ENCODE results near the gene ATRNL1.
"Not testable (repeated sequence)": the region's sequence is repeated elsewhere in the genome, so short reads cannot be mapped to it uniquely, and the experiment has no call there.

ATRNL1 gene

DNA sequence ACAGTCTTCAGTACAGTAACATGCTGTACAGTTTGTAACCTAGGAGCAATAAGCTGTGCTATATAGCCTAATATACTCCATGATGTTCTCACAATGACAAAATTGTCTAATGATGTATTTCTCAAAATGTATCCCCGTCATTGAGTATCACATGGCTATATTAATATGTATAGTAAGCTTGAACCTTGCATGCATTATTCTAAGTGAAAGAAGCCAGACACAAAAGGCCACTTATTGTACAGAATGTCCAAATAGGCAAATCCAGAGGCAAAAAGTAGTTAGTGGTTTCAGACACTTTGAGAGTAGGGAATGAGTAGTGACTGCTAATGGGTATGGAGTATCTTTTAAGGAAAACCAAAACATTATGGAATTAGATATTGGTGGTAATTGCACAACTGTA is 545.1 kb downstream of the ATRNL1 start:
- DNase-seq = no peak

DNA sequence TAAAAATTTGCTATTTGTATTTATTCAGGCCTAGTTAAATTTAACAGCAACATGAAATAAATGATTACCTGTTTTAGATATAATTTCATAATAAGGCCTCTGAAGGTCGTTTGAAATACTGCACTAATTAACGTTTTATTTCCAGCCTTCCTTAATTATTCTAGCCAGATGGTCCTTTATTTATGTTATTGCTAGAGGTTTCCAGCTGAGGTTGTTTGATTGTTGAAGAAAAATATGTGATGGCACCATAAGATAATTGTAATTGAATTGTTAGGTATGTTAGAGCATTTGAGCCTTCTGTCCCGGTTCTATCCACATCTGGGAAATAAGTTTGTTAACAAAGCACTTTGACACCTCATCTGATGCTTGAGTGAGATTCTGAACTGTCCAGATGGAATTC is 556.1 kb downstream of the ATRNL1 start:
- DNase-seq = no peak

- no peak for DNase-seq
Measured at GRCh38 chr10:115653473-115653872, 560.3 kb downstream of the ATRNL1 start.

- no peak for DNase-seq
Measured at GRCh38 chr10:115654961-115655360, 561.8 kb downstream of the ATRNL1 start.

DNA sequence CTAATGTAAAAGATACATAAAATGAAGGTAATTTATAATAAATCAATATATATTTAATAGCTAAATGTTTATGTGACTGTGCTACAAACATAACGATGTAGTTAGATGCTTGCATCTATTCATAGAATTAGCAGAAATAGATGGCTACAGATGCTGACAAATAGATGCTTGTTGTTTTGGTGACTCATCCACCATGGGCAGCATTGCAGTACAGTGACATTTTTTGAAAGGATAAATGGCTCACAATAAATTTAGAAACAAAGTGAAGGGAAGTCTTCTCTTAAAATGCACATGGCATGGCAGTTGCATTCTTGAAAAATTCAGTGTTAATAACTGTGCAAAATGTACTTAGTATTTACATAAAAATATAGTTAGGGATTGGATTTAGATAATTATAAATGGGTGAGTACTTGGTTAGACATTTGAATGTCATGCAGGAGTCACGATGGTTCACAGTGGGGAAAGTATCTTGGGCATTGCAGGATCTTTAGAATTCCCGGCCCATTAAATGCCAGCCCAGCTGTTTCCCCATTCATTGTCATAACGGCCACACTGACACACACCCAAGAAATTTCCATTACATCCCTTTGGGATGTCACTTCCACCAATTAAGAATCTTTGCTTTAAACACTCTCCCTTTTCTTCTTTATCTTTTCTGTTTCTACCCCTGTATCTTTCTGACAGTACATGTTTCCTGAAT is 564.1 kb downstream of the ATRNL1 start:
- no peak for DNase-seq

DNA sequence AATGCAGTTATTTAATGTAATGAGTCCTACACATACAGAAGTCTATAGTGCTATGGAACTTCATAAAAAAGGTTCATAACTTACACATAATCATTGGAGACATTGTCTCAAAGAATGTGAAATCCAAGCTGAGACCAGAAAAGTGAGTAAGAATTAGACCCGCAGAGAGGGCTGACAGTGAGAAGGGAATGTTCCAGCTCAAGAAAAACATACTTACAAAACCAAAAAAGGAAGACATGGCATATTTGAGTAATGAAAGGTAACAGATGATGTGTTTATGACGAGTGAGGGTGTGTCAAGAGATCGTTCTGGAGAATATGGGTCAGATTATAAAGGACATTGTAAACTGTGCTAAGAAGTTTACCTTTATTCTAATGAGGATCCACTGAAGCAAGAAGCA is 566.5 kb downstream of the ATRNL1 start:
- DNase-seq = no peak

- DNase-seq = no peak
Measured at GRCh38 chr10:115660391-115660790, 567.2 kb downstream of the ATRNL1 start.

GRCh38 chr10:115662422-115662821 is 569.3 kb downstream of the ATRNL1 start:
- no peak for DNase-seq

DNA sequence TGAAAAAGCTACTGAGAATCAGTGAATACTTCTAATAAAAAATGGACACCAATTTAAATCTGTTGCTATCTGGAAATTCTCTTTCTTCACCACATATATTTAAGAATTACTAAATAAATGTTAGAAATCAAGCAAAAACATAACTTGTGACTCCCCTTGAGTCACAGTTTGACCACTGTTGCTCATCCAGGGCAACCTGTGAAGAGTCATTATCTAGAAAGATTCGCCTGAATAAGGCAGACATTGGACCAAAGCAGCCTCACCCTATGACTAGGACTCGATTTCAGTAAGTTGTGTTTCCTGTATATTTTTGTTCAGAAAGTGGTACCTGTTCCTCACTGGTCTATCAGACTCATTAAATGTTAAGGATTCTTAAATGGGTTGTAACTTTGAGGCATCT is 572.4 kb downstream of the ATRNL1 start:
- no peak for DNase-seq

GRCh38 chr10:115674496-115674895 is 581.3 kb downstream of the ATRNL1 start:
- no peak for DNase-seq

DNA sequence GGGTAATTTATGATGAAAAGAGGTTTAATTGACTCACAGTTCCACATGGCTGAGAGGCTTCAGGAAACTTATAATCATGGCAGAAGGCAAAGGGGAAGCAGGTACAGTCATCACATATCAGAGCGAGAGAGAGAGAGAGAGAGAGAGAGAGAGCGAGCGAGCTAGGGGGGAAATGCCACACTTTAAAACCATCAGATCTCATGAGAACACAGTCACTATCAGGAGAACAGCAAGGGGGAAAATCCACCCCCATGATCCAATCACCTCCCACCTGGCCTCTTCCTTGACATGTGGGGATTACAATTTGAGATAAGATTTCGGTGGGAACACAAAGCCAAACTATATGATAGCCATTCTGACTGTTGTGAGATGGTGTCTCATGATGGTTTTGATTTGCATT is 603.6 kb downstream of the ATRNL1 start:
- DNase-seq = no peak

- no peak for DNase-seq
Measured at GRCh38 chr10:115706026-115706425, 612.9 kb downstream of the ATRNL1 start.

- no peak for DNase-seq
Measured at GRCh38 chr10:115706488-115707076, 613.4 kb downstream of the ATRNL1 start.

GRCh38 chr10:115710136-115710535 is 617.0 kb downstream of the ATRNL1 start:
- no peak for DNase-seq

- no peak for DNase-seq
Measured at GRCh38 chr10:115711306-115711705, 618.1 kb downstream of the ATRNL1 start.

- no peak for DNase-seq
Measured at GRCh38 chr10:115720121-115720520, 627.0 kb downstream of the ATRNL1 start.

GRCh38 chr10:115727129-115727528 is 634.0 kb downstream of the ATRNL1 start:
- DNase-seq = no peak

- no peak for DNase-seq
Measured at GRCh38 chr10:115744089-115744488, 650.9 kb downstream of the ATRNL1 start.

DNA sequence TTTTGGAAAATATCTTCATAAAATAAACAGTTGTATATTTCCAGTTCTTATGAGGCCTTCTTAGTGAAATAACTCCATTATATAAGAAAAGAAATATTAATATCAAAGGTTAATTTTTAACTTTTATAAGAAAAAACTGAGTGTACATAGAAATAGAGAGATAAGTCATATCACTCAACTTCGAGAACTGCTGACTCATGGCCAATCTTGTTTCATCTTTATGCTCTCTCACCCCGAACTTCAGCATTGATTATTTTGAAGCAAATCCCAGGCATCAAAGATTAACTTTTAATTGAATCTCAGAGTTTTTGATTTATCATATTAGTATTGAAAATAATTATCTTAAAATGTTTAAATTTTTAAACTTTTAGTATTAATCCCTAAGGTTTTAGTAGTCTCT is 652.8 kb downstream of the ATRNL1 start:
- no peak for DNase-seq

GRCh38 chr10:115747811-115748210 is 654.6 kb downstream of the ATRNL1 start:
- no peak for DNase-seq

DNA sequence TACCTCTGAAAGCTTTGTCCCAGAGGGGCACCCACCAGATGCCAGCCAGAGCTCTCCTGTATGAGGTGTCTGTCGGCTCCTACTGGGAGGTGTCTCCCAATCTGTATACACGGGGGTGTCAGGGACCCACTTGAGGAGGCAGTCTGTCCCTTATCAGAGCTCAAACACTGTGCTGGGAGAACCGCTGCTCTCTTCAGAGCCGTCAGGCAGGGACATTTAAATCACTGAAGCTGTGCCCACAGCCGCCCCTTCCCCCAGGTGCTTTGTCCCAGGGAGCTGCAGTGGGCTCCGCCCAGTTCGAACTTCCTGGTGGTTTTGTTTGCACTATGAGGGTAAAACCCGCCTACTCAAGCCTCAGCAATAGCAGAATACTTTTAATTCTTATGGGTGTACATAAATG is 665.3 kb downstream of the ATRNL1 start:
- not testable (repeated sequence) for DNase-seq

GRCh38 chr10:115760131-115760530 is 667.0 kb downstream of the ATRNL1 start:
- DNase-seq = no peak

GRCh38 chr10:115761166-115761565 is 668.0 kb downstream of the ATRNL1 start:
- DNase-seq = no peak

- peak; percentile 26 for DNase-seq
Measured at GRCh38 chr10:115762029-115762428, 668.9 kb downstream of the ATRNL1 start.

DNA sequence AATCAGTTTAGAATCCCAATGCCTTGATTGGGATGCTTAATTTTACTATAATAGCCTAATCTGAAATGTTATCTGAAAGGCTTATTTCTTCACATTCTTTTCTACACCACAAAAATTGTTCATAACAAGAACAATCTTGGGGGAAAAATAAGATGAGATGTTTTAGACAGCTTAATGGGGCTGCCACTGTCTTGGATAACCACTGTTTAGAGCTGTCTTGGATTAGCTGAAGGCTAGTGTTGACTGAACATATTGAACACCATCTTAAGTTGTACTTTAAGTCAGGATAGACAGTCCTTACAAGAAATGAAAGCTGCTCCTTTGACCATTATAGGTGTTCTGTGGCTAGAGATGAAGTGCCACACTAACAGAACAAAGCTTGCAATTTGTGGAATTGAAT is 678.6 kb downstream of the ATRNL1 start:
- DNase-seq = no peak
